Measurements from ENCODE around the gene DEF6. TPM values are rescaled to one million over a fixed set of nuclear protein-coding genes. Genes with fewer than 3 reads are reported as not detected.
A peak's percentile ranks its signal among the peaks of the same experiment; 100 is the strongest.

The DEF6 gene, protein sequence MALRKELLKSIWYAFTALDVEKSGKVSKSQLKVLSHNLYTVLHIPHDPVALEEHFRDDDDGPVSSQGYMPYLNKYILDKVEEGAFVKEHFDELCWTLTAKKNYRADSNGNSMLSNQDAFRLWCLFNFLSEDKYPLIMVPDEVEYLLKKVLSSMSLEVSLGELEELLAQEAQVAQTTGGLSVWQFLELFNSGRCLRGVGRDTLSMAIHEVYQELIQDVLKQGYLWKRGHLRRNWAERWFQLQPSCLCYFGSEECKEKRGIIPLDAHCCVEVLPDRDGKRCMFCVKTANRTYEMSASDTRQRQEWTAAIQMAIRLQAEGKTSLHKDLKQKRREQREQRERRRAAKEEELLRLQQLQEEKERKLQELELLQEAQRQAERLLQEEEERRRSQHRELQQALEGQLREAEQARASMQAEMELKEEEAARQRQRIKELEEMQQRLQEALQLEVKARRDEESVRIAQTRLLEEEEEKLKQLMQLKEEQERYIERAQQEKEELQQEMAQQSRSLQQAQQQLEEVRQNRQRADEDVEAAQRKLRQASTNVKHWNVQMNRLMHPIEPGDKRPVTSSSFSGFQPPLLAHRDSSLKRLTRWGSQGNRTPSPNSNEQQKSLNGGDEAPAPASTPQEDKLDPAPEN
- 1.8 TPM for total RNA-seq
- long read RNA-seq, partial matches to known transcripts = 0 of 1 reads
- long read RNA-seq, other reads (novel, unspliced or antisense) = 0 of 1 reads

DNA sequence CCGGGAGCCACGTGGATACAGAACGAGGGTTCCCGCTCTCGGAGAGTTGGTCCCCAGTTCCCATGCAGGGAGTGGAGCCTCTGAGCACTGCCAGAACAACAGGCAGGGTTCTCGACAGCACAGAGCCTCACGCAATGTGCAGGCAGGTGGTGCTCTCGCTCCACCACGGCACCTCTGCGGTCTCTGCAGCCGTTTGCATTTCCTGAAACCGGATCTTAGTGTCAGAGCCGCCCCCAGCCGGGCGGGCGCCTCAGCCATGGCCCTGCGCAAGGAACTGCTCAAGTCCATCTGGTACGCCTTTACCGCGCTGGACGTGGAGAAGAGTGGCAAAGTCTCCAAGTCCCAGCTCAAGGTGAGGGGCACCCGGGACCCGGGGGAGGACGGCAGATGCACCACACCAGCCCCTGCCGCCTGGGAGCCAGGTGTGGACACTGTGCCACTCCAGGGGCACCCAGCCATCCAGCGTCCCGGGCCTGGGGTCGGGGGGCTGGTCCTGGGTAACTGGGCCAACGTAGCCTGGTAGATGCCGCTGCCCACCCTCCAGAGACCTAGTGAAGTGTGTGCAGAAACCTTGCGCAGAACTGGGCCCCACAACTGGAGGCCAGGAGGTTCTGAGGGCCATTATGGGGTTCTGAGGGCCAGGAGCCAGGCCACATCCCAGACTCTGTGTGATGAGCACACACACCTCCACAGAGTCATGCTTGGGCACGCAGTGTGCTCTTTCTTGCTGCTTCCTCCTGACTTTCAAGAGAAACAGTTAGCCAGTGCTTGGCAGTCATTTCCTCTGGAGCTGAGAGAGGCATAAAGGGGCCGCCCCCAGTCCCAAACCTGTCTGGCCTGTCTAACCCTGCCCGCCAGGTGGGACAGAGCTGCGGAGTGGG is at the start of gene DEF6:
DEF6 (plus strand) TSS at position 218 of the 881 bp plus-strand sequence; CDS start at position 257, 39 bp downstream.
- DNase-seq = peak; percentile 86
- intact Hi-C loops (cut with micrococcal nuclease) = no loop called here
- peak; percentile 84 for ATAC-seq

DNA sequence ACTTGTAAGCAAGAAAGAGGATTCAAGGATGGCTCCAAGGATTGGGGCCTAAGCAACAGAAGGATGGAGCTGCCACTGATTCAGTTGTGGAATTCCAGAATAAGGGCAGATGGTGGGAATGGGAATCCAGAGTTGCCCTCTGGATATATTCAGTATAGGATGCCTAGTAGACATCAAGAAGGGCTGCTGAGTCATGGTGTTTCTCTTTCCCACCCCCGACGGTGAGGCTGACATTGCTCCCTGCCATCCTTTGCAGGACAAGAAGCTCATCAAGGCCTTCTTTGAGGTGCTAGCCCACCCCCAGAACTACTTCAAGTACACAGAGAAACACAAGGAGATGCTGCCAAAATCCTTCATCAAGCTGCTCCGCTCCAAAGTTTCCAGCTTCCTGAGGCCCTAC is 49.3 kb upstream of the DEF6 start:
- intact Hi-C loops (cut with micrococcal nuclease) = no loop called here
- no peak for ATAC-seq
- DNase-seq = no peak

DNA sequence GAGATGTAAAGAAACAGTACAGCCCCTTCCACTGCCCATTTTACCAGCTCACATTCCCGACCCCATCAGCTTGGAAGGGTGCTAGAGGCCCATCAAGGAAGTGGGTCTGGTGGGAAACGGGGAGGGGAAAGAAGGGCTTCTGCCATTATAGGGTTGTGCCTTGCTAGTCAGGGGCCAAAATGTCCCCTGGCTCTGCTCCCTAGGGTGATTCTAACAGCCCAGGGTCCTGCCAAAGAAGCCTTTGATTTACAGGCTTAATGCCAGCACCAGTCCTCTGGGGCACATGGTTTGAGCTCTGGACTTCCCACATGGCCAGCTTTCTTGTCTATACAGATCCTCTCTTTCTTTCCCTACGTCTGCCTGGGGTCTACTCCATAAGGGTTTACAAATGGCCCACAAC is 48.7 kb upstream of the DEF6 start:
- intact Hi-C loops (cut with micrococcal nuclease) = no loop called here
- ATAC-seq (peak; percentile 70), DNase-seq (no peak)

DNA sequence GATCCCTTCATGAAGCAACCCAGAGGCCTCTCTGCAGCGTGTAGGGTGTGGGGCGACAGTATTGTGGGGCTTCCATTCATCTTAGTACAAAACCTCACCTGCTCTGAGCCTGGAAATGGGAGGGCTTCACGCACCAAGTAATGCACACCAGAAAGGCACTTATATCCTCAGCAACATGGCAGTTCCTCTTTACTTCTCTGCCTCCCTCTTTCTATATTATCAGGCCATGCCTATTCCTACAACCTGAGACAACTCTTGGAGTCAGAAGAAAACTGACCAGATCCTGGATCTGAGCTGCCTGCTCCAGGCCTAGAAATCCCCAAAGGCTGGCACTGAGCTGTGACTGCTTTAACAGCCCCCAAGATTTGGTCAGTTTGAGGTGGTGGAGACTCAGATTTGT is 45.7 kb upstream of the DEF6 start:
- intact Hi-C loops (cut with micrococcal nuclease) = no loop called here
- DNase-seq (no peak), ATAC-seq (no peak)

DNA sequence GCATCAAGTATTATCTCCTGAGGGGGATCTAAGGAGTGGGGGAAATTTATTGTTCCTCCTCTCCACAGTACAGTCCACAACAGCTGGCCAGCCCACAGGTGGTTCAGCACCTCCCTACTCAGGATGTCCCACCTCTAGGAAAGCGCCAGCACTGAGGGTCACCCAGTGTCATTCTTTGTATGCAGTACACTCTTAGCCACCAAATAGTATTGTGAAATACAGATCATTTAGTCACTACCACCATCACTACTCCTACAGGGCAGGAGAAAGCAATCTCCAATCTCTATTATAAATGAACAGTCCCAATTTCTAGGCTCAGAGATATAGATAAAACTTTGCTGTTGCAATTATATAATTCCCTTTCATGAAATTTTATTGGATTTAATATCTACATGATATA is 44.4 kb upstream of the DEF6 start:
- DNase-seq = no peak
- intact Hi-C loops (cut with micrococcal nuclease) = no loop called here
- peak; percentile 12 for ATAC-seq

DNA sequence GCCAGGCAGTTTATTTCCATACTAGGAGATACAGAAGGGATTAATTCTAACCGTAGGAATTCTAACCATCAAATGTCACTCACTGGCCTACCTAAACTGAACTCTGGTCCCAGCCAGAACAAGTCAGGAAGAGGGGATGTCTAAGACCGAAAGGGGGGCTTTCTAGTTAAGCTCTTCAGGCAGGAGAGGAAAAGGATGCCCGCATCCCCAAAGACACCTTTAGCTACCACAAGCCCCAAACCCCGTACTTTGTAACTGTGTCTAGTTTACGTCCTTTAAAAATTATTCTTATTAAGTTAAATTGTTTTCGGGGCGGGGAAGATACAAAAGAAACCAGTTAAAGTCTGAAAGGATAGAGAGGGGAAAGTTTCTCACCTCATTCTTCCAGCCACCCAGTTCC is 39.3 kb upstream of the DEF6 start:
- no peak for ATAC-seq
- no peak for DNase-seq
- intact Hi-C loops (cut with micrococcal nuclease) = no loop called here

DNA sequence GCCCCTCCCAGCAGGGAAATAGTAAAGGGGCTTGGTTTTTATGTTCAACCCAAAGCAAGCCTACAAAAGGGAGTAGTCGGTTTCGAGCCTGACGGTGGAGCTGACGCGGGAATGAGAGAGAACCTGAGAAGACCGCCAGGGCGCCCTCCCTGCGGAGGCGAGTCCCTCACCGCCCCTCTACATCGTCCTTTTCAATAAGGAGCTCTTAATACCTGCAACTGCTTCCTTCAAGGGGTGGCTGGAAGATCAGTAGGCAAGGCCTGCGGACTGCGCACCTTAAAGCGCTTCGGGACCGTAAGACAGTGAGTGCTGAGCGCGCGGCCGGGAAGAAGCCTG is 38.8 kb upstream of the DEF6 start:
- intact Hi-C loops (cut with micrococcal nuclease) = no loop called here
- ATAC-seq = no peak

DNA sequence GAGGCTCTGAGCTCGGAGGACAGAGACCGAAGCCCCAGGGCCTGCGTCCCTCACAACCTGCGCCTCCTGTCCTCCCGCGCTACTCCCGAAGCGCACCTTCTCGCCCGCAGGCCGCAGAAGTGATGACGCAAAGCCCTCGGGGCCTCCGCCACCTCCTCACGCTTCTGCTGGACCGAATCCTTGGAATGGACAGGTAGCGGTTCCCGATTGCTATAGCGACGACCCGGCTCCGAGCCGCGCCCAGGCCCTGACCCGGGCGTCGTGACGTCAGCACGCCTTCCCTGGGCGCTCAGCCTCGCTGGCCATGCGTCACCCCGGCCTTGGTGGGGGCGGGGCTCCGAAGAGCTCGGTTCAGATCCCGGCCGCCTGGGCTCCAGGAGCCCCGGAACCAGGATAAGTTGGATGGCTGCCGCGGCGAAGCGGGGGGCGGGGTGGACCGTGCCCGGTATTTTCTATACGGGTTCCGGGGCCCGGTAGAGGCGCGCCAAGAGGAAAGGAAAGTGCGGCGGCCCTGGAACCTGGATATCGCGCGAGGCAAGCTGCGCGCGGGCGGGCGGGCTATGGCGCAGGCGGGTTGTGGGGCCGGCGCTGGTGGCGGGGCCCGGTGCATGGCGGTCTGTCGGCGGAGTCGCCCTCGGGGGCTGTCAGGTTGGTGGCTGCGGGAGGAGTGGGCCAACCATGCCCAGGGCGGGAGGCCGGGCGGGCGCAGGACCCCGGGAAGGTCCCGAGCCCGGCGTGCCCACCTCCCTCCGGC is 38.2 kb upstream of the DEF6 start, which contains the start of gene ZNF76:
ZNF76 (plus strand) TSS at position 542 of the 754 bp plus-strand sequence. CDS start 21,417 bp downstream, outside the sequence.
- ATAC-seq (peak; percentile 92), DNase-seq (peak; percentile 100)
- intact Hi-C loops (cut with micrococcal nuclease) = no loop called here

More for the DNA sequence above, 38.8 kb upstream of the DEF6 start:
- no peak for DNase-seq

DNA sequence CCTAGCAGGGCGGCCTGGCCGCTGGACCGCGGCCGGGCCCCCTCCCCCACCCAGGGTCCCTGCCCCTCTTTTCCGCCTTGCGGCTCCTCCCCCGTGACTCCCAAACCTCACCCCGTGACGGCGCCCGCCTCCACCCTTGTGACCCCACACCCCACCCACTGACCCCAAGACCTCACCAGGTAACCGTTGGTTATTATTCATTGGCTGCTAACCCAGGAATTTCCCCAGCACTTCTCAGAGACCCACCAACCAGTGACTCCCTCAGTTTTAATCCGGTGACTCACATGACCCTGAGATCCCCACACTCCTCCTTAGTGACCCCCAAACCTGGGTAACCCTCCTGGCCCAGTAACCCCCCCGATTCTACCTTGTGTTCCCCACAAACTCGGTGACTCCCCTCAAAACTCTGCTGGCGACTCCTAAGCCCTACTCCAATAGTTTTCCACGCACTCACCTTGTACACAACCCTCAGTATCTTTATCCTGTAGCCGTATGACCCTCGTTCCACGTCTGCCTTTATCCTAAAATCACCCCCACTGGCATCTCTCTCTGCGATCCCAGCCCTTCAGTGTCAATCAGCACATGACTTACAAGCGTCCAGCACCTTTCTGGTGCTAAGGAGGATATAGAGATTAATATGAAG is 37.5 kb upstream of the DEF6 start:
- peak; percentile 85 for DNase-seq
- peak; percentile 75 for ATAC-seq
- intact Hi-C loops (cut with micrococcal nuclease) = no loop called here

DNA sequence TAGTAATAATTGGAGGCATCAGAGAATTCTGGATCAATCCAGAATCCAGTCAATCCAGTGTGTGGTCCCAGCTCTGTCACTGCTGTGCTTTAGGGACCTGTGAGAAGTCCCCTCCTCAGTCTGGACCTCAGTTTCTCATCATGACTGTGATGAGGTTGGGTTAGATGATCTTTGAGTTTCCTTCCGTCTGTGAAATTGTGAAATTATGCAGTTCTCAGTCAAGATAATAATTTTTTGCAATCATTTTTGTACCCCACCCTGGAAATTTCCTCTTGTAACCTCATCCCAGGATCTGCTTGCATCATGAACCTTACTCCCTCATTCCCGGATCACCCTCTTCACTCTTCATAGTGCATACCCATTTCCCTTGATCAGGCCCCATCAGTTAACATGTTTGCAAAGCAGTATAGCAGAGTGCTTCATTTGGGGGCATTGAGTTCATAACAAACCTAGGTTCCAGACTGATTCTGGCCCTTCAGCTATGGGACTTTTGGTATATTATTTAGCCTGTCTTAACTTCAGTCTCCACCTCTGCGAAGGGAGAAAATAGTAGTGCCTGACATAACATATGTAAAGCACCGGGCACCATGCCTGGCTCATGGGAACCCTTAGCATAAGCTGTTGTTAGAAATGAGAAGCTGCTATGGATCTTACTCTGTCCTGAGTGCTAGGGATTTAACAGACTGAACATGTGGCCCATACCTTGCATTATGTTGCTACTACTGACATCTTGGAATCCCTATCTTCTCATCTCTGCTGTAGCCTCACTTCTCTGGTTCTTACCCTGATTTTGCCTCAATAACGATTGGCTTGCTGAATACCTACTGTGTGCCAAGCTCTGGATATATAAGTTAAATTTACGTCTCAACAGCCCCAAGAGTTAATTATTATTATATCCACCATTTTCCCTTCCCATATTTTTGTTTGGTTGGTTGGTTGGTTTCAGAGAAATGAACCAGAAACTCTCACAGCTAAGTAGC is 36.7 kb upstream of the DEF6 start:
- DNase-seq (no peak), ATAC-seq (no peak)
- intact Hi-C loops (cut with micrococcal nuclease) = no loop called here

DNA sequence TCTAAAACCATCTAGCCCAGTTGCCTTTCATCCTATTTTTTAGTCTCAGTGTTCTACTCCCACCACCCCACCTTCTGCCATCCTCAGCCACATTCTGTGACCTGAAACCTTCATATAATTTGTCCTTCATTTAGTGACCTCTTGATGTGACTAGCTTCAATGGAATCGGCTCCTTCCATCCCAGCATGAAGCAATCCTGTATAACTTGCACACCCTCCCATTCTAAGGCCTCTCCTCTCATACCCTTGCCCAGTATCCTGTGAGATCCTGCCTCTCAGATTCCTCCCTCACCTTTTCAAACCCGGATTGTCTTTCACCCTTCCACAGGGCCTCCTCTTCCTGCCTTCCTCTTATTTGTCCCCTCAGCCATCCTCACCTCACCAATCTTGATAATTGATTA is 35.0 kb upstream of the DEF6 start:
- DNase-seq = no peak
- intact Hi-C loops (cut with micrococcal nuclease) = no loop called here
- ATAC-seq = no peak

DNA sequence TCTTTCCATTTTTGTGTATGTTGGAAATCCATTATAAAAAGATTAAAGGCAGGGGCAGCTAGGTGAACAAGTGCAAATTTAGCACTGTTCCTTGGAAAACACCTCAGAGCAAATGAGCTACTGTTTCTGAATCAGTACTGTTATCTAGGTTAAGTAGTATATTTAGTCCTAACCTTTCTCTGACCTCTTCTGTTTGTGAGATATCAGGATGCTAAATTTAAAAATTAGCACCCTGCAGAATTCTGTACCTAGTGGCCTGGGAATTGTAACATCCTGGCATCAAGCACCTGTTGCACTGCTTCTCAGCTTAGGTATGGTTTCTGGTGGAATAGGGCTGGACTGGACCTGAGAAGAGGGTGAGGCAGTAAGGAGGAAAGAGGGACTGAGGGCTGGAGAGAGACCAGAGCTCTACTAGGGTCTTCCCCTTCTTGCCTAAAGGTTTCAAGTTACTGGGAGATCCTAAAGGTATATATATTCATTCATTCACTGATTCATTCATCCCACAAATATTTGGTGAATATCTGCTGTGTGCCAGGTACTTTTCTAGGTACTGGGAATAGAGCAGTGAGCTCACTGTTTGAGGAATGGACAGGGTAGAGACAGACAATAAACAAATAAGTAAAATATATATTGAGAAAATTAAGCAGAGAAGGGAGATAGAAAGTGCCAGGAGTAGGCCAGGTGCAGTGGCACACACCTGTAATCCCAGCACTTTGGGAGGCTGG is 32.9 kb upstream of the DEF6 start:
- intact Hi-C loops (cut with micrococcal nuclease) = no loop called here
- ATAC-seq (peak; percentile 31), DNase-seq (no peak)

DNA sequence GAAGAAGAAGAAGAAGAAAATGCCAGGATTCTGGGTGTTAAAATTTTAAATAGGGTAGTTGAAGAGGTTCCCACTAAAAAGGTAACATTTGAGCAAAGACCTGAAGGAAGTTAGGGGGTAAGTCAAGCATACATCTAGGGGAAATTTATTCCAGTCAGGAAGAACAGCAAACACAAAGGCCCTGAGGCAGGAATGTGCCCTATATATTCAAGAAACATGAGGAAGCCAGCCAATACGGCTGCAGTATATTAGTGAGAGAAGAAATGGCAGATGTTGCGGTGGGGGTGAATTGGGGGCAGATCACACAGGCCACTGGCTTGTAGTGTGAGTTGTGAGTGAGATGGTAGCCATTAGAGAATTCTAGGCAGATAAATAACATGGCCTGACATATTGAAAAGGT is 32.1 kb upstream of the DEF6 start:
- no peak for DNase-seq

DNA sequence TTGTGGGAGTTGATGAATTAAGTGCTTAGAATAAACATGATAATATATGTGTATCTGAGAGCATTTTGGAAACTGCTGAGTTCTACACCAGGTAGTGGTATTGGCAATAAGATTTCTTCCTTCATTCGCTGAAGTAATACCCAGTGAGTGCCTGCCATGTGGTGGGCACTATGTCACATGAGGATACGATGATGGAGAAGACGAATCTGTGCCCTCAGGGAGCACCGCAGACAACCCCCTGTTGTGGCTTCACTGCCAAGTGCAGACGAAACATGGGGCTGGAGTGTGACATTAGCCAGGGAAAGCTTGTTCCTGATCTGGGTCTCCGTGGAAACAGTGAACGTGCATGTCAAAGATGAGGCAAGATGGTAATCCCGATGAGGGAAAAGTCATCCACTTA is 30.2 kb upstream of the DEF6 start:
- intact Hi-C loops (cut with micrococcal nuclease) = no loop called here
- DNase-seq (no peak), ATAC-seq (no peak)

More for the DNA sequence above, 32.1 kb upstream of the DEF6 start:
- intact Hi-C loops (cut with micrococcal nuclease) = no loop called here
- no peak for ATAC-seq

DNA sequence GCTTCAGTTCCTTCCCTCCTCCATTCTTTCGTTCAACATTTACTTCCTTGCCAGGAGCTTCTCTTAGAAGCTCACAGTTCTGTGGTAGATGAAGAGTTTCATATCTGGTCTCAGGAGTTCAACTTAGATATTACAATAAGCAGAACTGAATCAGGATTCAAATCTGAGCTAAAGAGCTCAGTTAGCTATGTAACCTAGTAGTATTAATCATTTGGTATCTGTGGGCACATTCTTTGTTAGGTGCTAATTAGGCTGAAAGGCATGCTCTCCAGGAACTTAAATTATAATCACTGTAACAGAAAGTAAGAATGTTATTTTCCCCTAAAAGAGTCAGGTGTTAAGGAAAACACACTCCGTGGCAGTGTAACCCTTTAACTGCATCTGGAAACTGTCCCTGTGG is 29.7 kb upstream of the DEF6 start:
- intact Hi-C loops (cut with micrococcal nuclease) = no loop called here
- DNase-seq = no peak
- ATAC-seq = no peak

DNA sequence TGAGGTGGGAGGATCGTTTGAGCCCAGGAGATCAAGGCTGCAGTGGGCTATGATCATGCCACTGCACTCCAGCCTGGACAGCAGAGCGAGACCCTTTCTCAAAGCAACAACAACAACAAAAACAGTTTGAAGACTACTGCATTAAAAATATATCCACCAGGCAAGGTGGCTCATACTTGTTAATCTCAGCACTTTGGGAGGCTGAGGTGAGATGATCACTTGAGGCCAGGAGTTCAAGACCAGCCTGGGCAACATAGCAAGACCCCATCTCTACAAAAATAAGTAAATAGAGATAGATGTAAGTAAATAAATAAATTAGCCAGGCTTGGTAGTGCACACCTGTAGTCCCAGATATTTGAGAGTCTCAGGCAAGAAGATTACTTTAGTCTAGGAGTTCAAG is 25.6 kb upstream of the DEF6 start:
- ATAC-seq (no peak), DNase-seq (no peak)
- intact Hi-C loops (cut with micrococcal nuclease) = no loop called here
